HEK293 (cell line): Measurements from ENCODE around the gene C2orf42.

Experiments
- ATF2 ChIP-seq: fragments of 450-650 bp; formaldehyde crosslinking; IDR thresholded peaks from 2 replicates; pipeline ENCODE4 v1.5.1; 2016; ENCODE audit warnings: missing biosample characterization, missing genetic modification characterization, low read depth
- FEZF1 ChIP-seq: fragments of 450-650 bp; formaldehyde crosslinking; IDR thresholded peaks from 2 replicates; pipeline ENCODE4 v1.5.1; 2016; ENCODE audit warnings: missing biosample characterization, missing genetic modification characterization
- GLI2 ChIP-seq: fragments of 450-650 bp; formaldehyde crosslinking; IDR thresholded peaks from 2 replicates; pipeline ENCODE4; 2017; ENCODE audit warnings: missing biosample characterization, missing genetic modification characterization, low read depth, borderline replicate concordance
- GLI4 ChIP-seq: fragments of 450-650 bp; formaldehyde crosslinking; IDR thresholded peaks from 2 replicates; pipeline ENCODE4 v1.5.1; 2016; ENCODE audit warnings: missing biosample characterization, missing genetic modification characterization
- HIC1 ChIP-seq: fragments of 450-650 bp; formaldehyde crosslinking; IDR thresholded peaks from 2 replicates; pipeline ENCODE4 v1.5.1; 2016; ENCODE audit warnings: missing biosample characterization, missing genetic modification characterization
- KLF10 ChIP-seq: fragments of 450-650 bp; IDR thresholded peaks from 2 replicates; pipeline ENCODE4 v1.5.1; 2018; ENCODE audit warnings: missing biosample characterization, mild to moderate bottlenecking, missing genetic modification characterization
- KLF9 ChIP-seq: fragments of 450-650 bp; formaldehyde crosslinking; IDR thresholded peaks from 2 replicates; pipeline ENCODE4 v1.5.1; 2016; ENCODE audit warnings: missing biosample characterization, missing genetic modification characterization, low read depth
- MEIS1 ChIP-seq: sonication (generic); formaldehyde crosslinking; IDR thresholded peaks from 2 replicates; pipeline ENCODE4 v1.8.1; 2022; ENCODE audit warnings: missing genetic modification reagents, mild to moderate bottlenecking, borderline replicate concordance
- PRDM6 ChIP-seq: fragments of 450-650 bp; formaldehyde crosslinking; IDR thresholded peaks from 2 replicates; pipeline ENCODE4 v1.5.1; 2017; ENCODE audit warnings: missing biosample characterization, missing genetic modification characterization
- SALL2 ChIP-seq: fragments of 450-650 bp; formaldehyde crosslinking; IDR thresholded peaks from 2 replicates; pipeline ENCODE4 v1.5.0; 2017; ENCODE audit warnings: missing biosample characterization, mild to moderate bottlenecking, missing genetic modification characterization, borderline replicate concordance
- SCRT2 ChIP-seq: fragments of 450-650 bp; formaldehyde crosslinking; IDR thresholded peaks from 2 replicates; pipeline ENCODE4 v1.5.1; 2016; ENCODE audit warnings: missing biosample characterization, missing genetic modification characterization
- TRIM28 ChIP-seq: IDR thresholded peaks from 2 replicates; pipeline ENCODE4 v1.6.1; 2011; ENCODE audit warnings: low read length, control low read depth, borderline replicate concordance
- ZBTB6 ChIP-seq: fragments of 450-650 bp; formaldehyde crosslinking; IDR thresholded peaks from 2 replicates; pipeline ENCODE4 v1.5.1; 2017; ENCODE audit warnings: missing biosample characterization, missing genetic modification characterization
- ZFHX2 ChIP-seq: fragments of 450-650 bp; formaldehyde crosslinking; conservative IDR thresholded peaks from 2 replicates; pipeline ENCODE4 v1.5.1; 2016; ENCODE audit warnings: missing biosample characterization, missing genetic modification characterization
- ZNF10 ChIP-seq: fragments of 450-650 bp; formaldehyde crosslinking; IDR thresholded peaks from 2 replicates; pipeline ENCODE4 v1.5.1; 2017; ENCODE audit warnings: missing biosample characterization, missing genetic modification characterization
- ZNF175 ChIP-seq: fragments of 450-650 bp; formaldehyde crosslinking; IDR thresholded peaks from 2 replicates; pipeline ENCODE4 v1.5.1; 2016; ENCODE audit warnings: missing biosample characterization, missing genetic modification characterization
- ZNF223 ChIP-seq: fragments of 450-650 bp; formaldehyde crosslinking; IDR thresholded peaks from 2 replicates; pipeline ENCODE4 v1.5.1; 2016; ENCODE audit warnings: missing biosample characterization, missing genetic modification characterization
- ZNF311 ChIP-seq: fragments of 450-650 bp; formaldehyde crosslinking; IDR thresholded peaks from 2 replicates; pipeline ENCODE4 v1.5.1; 2017; ENCODE audit warnings: missing biosample characterization, missing genetic modification characterization, borderline replicate concordance
- ZNF341 ChIP-seq: fragments of 450-650 bp; formaldehyde crosslinking; IDR thresholded peaks from 2 replicates; pipeline ENCODE4; 2016; ENCODE audit warnings: low read depth, missing biosample characterization, missing genetic modification characterization
- ZNF350 ChIP-seq: fragments of 450-650 bp; formaldehyde crosslinking; IDR thresholded peaks from 2 replicates; pipeline ENCODE4 v1.5.0; 2017; ENCODE audit warnings: missing biosample characterization, mild to moderate bottlenecking, missing genetic modification characterization
- ZNF366 ChIP-seq: fragments of 450-650 bp; formaldehyde crosslinking; conservative IDR thresholded peaks from 2 replicates; pipeline ENCODE4 v1.5.1; 2016; ENCODE audit warnings: missing biosample characterization, missing genetic modification characterization
- ZNF48 ChIP-seq: fragments of 450-650 bp; formaldehyde crosslinking; IDR thresholded peaks from 2 replicates; pipeline ENCODE4 v1.5.1; 2016; ENCODE audit warnings: missing biosample characterization, missing genetic modification characterization
- ZNF510 ChIP-seq: fragments of 450-650 bp; formaldehyde crosslinking; IDR thresholded peaks from 2 replicates; pipeline ENCODE4 v1.5.1; 2018; ENCODE audit warnings: mild to moderate bottlenecking, missing genetic modification characterization, missing biosample characterization; ENCODE audit not compliant: insufficient replicate concordance
- ZNF585B ChIP-seq: fragments of 450-650 bp; formaldehyde crosslinking; IDR thresholded peaks from 2 replicates; pipeline ENCODE4 v1.5.1; 2016; ENCODE audit warnings: missing biosample characterization, missing genetic modification characterization
- ZNF596 ChIP-seq: fragments of 450-650 bp; IDR thresholded peaks from 2 replicates; pipeline ENCODE4 v1.5.0; 2018; ENCODE audit warnings: missing biosample characterization, mild to moderate bottlenecking, missing genetic modification characterization, moderate library complexity
- ZNF610 ChIP-seq: fragments of 450-650 bp; formaldehyde crosslinking; IDR thresholded peaks from 2 replicates; pipeline ENCODE4 v1.5.1; 2016; ENCODE audit warnings: missing biosample characterization, missing genetic modification characterization, borderline replicate concordance
- ZNF623 ChIP-seq: fragments of 450-650 bp; formaldehyde crosslinking; IDR thresholded peaks from 2 replicates; pipeline ENCODE4 v1.5.1; 2016; ENCODE audit warnings: missing biosample characterization, missing genetic modification characterization
- ZNF639 ChIP-seq: fragments of 450-650 bp; formaldehyde crosslinking; IDR thresholded peaks from 2 replicates; pipeline ENCODE4 v1.5.1; 2016; ENCODE audit warnings: missing biosample characterization, missing genetic modification characterization
- ZNF645 ChIP-seq: fragments of 450-650 bp; formaldehyde crosslinking; IDR thresholded peaks from 2 replicates; pipeline ENCODE4; 2016; ENCODE audit warnings: missing biosample characterization, missing genetic modification characterization
- ZNF785 ChIP-seq: fragments of 450-650 bp; formaldehyde crosslinking; IDR thresholded peaks from 2 replicates; pipeline ENCODE4 v1.5.1; 2016; ENCODE audit warnings: missing biosample characterization, missing genetic modification characterization
- ZSCAN30 ChIP-seq: fragments of 450-650 bp; IDR thresholded peaks from 2 replicates; pipeline ENCODE4 v1.5.1; 2018; ENCODE audit warnings: missing biosample characterization, mild to moderate bottlenecking, missing genetic modification characterization, moderate library complexity
- ZXDB ChIP-seq: fragments of 450-650 bp; formaldehyde crosslinking; IDR thresholded peaks from 2 replicates; pipeline ENCODE4 v1.5.1; 2016; ENCODE audit warnings: missing biosample characterization, missing genetic modification characterization

C2orf42 gene

GRCh38 chr2:70190418-70191243 is at the start of gene C2orf42 (continued):
- TF ChIP-seq KLF10 (tag by site-specific recombination): no peak
- peak; percentile 96 for TF ChIP-seq ZFHX2 (tag by site-specific recombination)
- no peak for TF ChIP-seq ZNF48
- no peak for TF ChIP-seq ZNF311 (tag by site-specific recombination)
- no peak for TF ChIP-seq ZNF585B (tag by site-specific recombination)
- no peak for TF ChIP-seq SALL2
- peak; percentile 64; the same call in 1 of the 2 replicates for TF ChIP-seq ZNF639 (tag by site-specific recombination)
- TF ChIP-seq GLI2 (tag by site-specific recombination): no peak
- TF ChIP-seq SCRT2 (tag by site-specific recombination): peak; percentile 41
- TF ChIP-seq TRIM28: no peak
- TF ChIP-seq ZNF645 (tag by site-specific recombination): no peak
- TF ChIP-seq GLI4: no peak
- peak; percentile 63 for TF ChIP-seq KLF9 (tag by site-specific recombination)
- TF ChIP-seq PRDM6 (tag by site-specific recombination): no peak
- TF ChIP-seq ZNF175: no peak
- no peak for TF ChIP-seq ZNF623 (tag by site-specific recombination)
- peak; percentile 27; the same call in 1 of the 2 replicates for TF ChIP-seq ZNF366 (tag by site-specific recombination)
- peak; percentile 93 for TF ChIP-seq ZXDB (tag by site-specific recombination)
- TF ChIP-seq HIC1 (tag by site-specific recombination): no peak
- no peak for TF ChIP-seq ZNF785
- peak; percentile 91 for TF ChIP-seq ZNF610 (tag by site-specific recombination)
- no peak for TF ChIP-seq ZNF223
- TF ChIP-seq MEIS1 (CRISPR knock-in tag): no peak
- TF ChIP-seq ZNF510 (tag by site-specific recombination): no peak
- no peak; the same call in 1 of the 2 replicates for TF ChIP-seq ZNF10 (tag by site-specific recombination)
- TF ChIP-seq ZNF350: no peak
- TF ChIP-seq ZSCAN30 (tag by site-specific recombination): peak; percentile 89
- TF ChIP-seq ZNF341 (tag by site-specific recombination): peak; percentile 94
- TF ChIP-seq ZNF596 (tag by site-specific recombination): no peak
- TF ChIP-seq FEZF1 (tag by site-specific recombination): no peak
- no peak for TF ChIP-seq ATF2 (tag by site-specific recombination)
- no peak for TF ChIP-seq ZBTB6 (tag by site-specific recombination)
